ENCODE data around the gene DCAF12. TPM values are rescaled to one million over a fixed set of nuclear protein-coding genes. Genes with fewer than 3 reads are reported as not detected.
"Not testable (repeated sequence)": the region's sequence is repeated elsewhere in the genome, so short reads cannot be mapped to it uniquely, and the experiment has no call there.

Gene DCAF12
- total RNA-seq, 4 donors from 2014 or later, result 17.9 to 25.0 (median 21.9) TPM

DNA sequence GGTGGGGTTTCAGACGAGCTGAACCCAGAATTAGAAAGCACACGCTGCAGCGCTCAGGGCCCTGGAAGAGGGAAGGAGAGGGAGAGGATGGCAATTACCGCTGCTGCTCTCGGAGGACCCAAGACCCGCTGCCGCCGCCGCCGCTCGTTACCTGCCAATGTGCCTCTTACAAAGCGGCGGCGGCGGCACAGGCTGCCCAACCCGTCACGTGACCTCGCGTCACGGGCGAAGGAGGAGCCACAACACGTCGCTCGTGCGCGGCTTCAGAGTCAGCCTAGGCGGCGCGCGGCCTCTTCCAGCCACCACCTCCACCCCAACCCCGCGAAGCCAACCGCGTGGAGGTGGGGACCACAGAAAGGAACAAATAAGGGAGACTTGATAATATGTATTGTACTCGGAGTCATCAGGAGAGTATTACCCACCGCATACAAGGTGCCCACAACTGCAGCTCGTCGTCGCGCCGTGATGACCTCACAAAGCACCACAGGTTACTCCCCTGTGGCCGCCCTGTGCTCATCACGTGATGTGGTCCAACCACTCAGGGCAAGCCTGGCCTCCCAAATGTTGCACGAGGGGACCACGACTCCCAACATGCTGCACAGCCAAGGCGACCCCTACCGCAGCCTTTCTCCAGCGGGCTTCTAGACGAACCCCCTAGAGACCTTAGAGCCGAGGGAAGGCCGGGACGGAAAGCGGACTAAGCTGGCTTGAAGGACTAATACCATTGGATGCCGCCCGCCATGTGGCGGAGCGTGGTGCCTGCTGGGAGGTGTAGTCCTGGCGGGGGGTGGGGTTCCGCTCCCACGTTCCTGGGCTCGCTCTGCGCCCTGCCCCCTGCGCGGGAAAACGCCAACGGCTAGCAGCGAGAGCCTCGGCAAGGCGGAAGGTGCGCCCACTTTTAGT lies 77.5 kb downstream of the DCAF12 start, which contains the start of gene UBAP2:
Gene UBAP2, minus strand, starts transcription at position 161 of the 903 bp plus-strand sequence. CDS start 31,739 bp downstream, outside the sequence.
- Histone ChIP-seq H3K4me1 (peaks cover 24 to 39% (median 30%) of the 10 kb centered on the region in 4 donors), H3K27ac (replicated peaks in 1 of 4) (peak within 1 kb of the TSS; percentile 83 to 94 (median 92)), H3K4me3 (peak within 1 kb of the TSS; percentile 70 to 95 (median 79)), H3K9me3 (no peaks in the 10 kb centered on the region), H3K27me3 (no peaks in the 10 kb centered on the region), H3K36me3 (no peaks in the 10 kb centered on the region)
- intact Hi-C loops (cut with DNase I), result no loop called here
- WGBS, result 0% methylated on average over 22 of the region's 70 CpGs
- TF ChIP-seq POLR2AphosphoS5 (IDR thresholded peaks at IDR 0.05) (peak; percentile 77 to 89), POLR2A (IDR thresholded peaks at IDR 0.05; ENCODE audit: low read depth) (peak; percentile 78), EP300 (IDR thresholded peaks at IDR 0.05) (no peak)
- TF ChIP-seq, protein P1, sequence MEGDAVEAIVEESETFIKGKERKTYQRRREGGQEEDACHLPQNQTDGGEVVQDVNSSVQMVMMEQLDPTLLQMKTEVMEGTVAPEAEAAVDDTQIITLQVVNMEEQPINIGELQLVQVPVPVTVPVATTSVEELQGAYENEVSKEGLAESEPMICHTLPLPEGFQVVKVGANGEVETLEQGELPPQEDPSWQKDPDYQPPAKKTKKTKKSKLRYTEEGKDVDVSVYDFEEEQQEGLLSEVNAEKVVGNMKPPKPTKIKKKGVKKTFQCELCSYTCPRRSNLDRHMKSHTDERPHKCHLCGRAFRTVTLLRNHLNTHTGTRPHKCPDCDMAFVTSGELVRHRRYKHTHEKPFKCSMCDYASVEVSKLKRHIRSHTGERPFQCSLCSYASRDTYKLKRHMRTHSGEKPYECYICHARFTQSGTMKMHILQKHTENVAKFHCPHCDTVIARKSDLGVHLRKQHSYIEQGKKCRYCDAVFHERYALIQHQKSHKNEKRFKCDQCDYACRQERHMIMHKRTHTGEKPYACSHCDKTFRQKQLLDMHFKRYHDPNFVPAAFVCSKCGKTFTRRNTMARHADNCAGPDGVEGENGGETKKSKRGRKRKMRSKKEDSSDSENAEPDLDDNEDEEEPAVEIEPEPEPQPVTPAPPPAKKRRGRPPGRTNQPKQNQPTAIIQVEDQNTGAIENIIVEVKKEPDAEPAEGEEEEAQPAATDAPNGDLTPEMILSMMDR (IDR thresholded peaks at IDR 0.05), result no peak
- peak; percentile 100 for DNase-seq (ENCODE audit: extremely low spot score)

- TF ChIP-seq POLR2AphosphoS5 (IDR thresholded peaks at IDR 0.05), result no peak
- no peak for TF ChIP-seq POLR2A (IDR thresholded peaks at IDR 0.05; ENCODE audit: low read depth)
- no peak for TF ChIP-seq EP300 (IDR thresholded peaks at IDR 0.05)
- TF ChIP-seq, protein P1 (IDR thresholded peaks at IDR 0.05), result no peak
- Histone ChIP-seq H3K9me3 (no peaks in the 10 kb centered on the region), H3K27me3 (no peaks in the 10 kb centered on the region), H3K4me1 (peaks cover 24 to 39% (median 30%) of the 10 kb centered on the region in 4 donors), H3K27ac (replicated peaks in 1 of 4) (peak overlapping the region; percentile 83 to 94 (median 92)), H3K4me3 (peak overlapping the region; percentile 70 to 95 (median 79)), H3K36me3 (peaks cover 0 to 3% (median 0%) of the 10 kb centered on the region in 4 donors)
- intact Hi-C loops (cut with DNase I), result no loop called here
- 2% methylated on average over 29 of the region's 29 CpGs for WGBS
- peak; percentile 92 for DNase-seq (ENCODE audit: extremely low spot score)
Measured at GRCh38 chr9:34047864-34048726, 78.4 kb downstream of the DCAF12 start.

- TF ChIP-seq, protein P1 (IDR thresholded peaks at IDR 0.05), result no peak
- TF ChIP-seq POLR2AphosphoS5 (IDR thresholded peaks at IDR 0.05) (no peak), POLR2A (IDR thresholded peaks at IDR 0.05; ENCODE audit: low read depth) (no peak), EP300 (IDR thresholded peaks at IDR 0.05) (no peak)
- Histone ChIP-seq H3K36me3 (peaks cover 0 to 9% (median 0%) of the 10 kb centered on the region in 4 donors), H3K27me3 (no peaks in the 10 kb centered on the region), H3K4me1 (peaks cover 24 to 39% (median 30%) of the 10 kb centered on the region in 4 donors), H3K27ac (replicated peaks in 1 of 4) (no peak overlapping the region), H3K9me3 (no peaks in the 10 kb centered on the region), H3K4me3 (peak overlapping the region in 3 of 4 donors; percentile 70 to 95 (median 80))
- WGBS, result 60% methylated on average over 5 of the region's 5 CpGs
- intact Hi-C loops (cut with DNase I), result no loop called here
- DNase-seq (ENCODE audit: extremely low spot score), result no peak
Measured at GRCh38 chr9:34046784-34047379, 79.6 kb downstream of the DCAF12 start.

DNA sequence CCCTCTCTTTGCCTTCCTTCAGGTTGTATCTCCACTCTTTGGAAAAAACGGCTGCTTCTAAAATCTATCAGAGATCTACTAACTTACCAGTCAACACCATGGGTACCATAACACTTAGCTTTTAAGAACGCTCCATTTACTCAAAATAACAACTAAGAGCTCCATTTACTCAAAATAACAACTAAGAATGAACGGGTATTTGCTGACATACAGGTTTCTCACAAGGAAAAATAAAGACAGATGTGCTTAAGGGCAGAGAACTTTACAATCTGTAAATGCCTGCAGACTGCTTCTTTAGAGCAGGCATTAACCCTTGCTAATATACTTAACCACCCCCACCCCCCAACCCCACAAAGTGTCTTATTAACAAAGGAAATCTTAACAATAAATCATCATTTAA lies 80.6 kb downstream of the DCAF12 start:
- H3K36me3 ChIP-seq, result peaks cover 0 to 9% (median 0%) of the 10 kb centered on the region in 4 donors
- H3K9me3 ChIP-seq, result no peaks in the 10 kb centered on the region
- intact Hi-C loops (cut with DNase I), result no loop called here
- DNase-seq (ENCODE audit: extremely low spot score), result no peak
- TF ChIP-seq POLR2AphosphoS5 (IDR thresholded peaks at IDR 0.05), result no peak
- no peak for TF ChIP-seq EP300 (IDR thresholded peaks at IDR 0.05)
- TF ChIP-seq, protein P1 (IDR thresholded peaks at IDR 0.05), result no peak
- TF ChIP-seq POLR2A (IDR thresholded peaks at IDR 0.05; ENCODE audit: low read depth), result no peak
- H3K4me3 ChIP-seq, result no peak overlapping the region
- peaks cover 24 to 46% (median 30%) of the 10 kb centered on the region in 4 donors for H3K4me1 ChIP-seq
- WGBS, result 81% methylated on average over 3 of the region's 3 CpGs
- H3K27ac ChIP-seq (replicated peaks in 1 of 4), result no peak overlapping the region
- no peaks in the 10 kb centered on the region for H3K27me3 ChIP-seq

GRCh38 chr9:34042074-34042473 lies 84.4 kb downstream of the DCAF12 start:
- Histone ChIP-seq H3K4me1 (peaks cover 8 to 37% (median 13%) of the 10 kb centered on the region in 4 donors), H3K36me3 (peaks cover 0 to 18% (median 6%) of the 10 kb centered on the region in 4 donors)
- H3K27ac ChIP-seq (replicated peaks in 1 of 4); DNase-seq (ENCODE audit: extremely low spot score); intact Hi-C loops (cut with DNase I); H3K9me3 ChIP-seq; H3K4me3 ChIP-seq; H3K27me3 ChIP-seq: not testable (repeated sequence)
- WGBS, result 96% methylated on average over 10 of the region's 10 CpGs

DNA sequence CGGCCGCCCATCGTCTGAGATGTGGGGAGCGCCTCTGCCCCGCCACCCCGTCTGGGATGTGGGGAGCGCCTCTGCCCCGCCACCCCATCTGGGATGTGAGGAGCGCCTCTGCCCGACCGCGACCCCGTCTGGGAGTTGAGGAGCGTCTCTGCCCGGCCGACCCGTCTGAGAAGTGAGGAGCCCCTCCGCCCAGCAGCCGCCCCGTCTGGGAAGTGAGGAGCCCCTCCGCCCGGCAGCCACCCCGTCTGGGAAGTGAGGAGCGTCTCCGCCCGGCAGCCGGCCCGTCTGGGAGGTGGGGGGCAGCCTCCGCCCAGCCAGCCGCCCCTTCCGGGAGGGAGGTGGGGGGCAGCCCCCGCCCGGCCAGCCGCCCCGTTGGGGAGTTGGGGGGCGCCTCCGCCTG lies 87.6 kb downstream of the DCAF12 start:
- H3K27me3 ChIP-seq; H3K9me3 ChIP-seq; H3K27ac ChIP-seq (replicated peaks in 1 of 4); DNase-seq (ENCODE audit: extremely low spot score); intact Hi-C loops (cut with DNase I); H3K4me3 ChIP-seq: not testable (repeated sequence)
- Histone ChIP-seq H3K4me1 (peaks cover 0 to 42% (median 28%) of the 10 kb centered on the region in 4 donors), H3K36me3 (peaks cover 0 to 18% (median 6%) of the 10 kb centered on the region in 4 donors)
- 96% methylated on average over 9 of the region's 37 CpGs for WGBS

Data from esophagus muscularis mucosa (tissue), 4 donors.